ENCODE results near the gene PALM. TPM values are rescaled to one million over a fixed set of nuclear protein-coding genes. Genes with fewer than 3 reads are reported as not detected.

Gene PALM
- total and polyA plus RNA-seq, 7 donors = 4.9 to 17.9 (median 9.5) TPM

DNA sequence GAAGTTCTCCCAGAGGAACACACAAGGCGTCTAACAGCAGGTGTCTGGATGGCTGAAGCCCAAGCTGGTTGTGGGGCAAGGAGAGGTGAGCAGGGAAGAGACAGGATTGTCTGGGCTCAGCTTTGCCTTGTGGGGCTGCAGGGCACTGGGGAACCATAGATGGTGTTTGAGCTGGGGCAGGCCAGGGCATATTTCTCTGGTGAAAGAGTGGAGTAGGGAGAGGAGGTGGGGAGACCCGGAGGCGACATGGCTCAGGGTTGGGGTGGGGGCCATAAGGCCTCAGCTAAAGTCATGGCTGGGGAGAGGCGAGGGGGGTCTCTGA, 5.4 kb upstream of the PALM start:
- H3K27me3 ChIP-seq (ENCODE audit: insufficient read depth in 3 of 3, low read length in 2 of 3) = peaks cover 0 to 65% (median 9%) of the 10 kb centered on the region in 3 donors

DNA sequence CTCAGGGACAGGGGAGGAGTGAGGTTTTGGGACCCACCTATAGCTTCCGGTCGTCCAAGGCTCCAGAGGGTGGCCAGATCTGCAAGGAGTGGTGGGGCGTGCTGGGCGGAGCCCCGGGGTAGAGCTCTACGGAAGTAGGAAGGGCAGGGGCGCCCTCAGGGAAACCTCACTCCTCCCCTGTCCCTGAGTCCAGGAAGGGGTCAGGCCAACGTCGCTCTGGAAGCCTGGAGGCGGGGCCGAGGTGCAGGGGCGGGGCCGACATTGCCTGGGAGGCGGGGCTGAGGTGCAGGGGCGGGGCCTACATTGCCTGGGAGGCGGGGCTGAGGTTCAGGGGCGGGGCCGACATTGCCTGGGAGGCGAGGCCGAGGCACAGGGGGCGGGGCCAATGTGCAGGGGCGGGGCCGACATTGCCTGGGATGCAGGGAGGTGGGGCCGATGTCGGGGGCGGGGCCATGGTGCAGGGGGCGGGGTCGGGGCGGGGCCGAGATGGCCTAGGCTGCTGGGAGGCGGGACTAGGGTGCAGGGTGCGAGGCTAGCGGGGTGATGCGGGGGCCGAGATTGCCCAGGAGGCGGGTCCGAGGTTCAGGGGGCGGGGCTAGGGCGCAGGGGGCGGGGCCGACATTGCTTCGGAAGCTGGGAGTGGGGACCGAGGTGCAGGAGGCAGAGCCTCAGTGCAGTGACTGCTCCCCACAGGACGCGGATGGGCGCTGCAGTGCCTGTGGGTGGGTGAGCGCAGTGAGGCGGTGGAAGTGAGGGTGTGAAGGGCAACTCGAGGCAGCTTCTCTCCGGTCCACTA, 4.9 kb upstream of the PALM start:
- DNase-seq = peak; percentile 83 to 90
- Histone ChIP-seq H3K27ac (no peak overlapping the region), H3K36me3 (ENCODE audit: insufficient read depth in 1 of 2, low read depth in 1 of 2) (no peaks in the 10 kb centered on the region), H3K4me1 (no peaks in the 10 kb centered on the region), H3K9me3 (no peaks in the 10 kb centered on the region), H3K4me3 (peak overlapping the region; percentile 11), H3K27me3 (ENCODE audit: insufficient read depth in 3 of 3, low read length in 2 of 3) (peaks cover 0 to 62% (median 9%) of the 10 kb centered on the region in 3 donors)
- WGBS, 3 donors = 4 to 10% (median 9%) methylated on average over 40 to 50 of the region's 50 CpGs
- no peak for TF ChIP-seq CTCF (IDR thresholded peaks at IDR 0.05)
- peak; percentile 69 to 88 (median 78) for ATAC-seq
- intact Hi-C loops (cut with DNase I) = no loop called here

More for the DNA sequence above, 5.4 kb upstream of the PALM start:
- intact Hi-C loops (cut with DNase I) = no loop called here
- DNase-seq (no peak), ATAC-seq (peak in 1 of 4 donors; percentile 35)
- no peak for TF ChIP-seq CTCF (IDR thresholded peaks at IDR 0.05)
- Histone ChIP-seq H3K4me1 (no peaks in the 10 kb centered on the region), H3K4me3 (peak overlapping the region; percentile 11), H3K27ac (no peak overlapping the region), H3K9me3 (no peaks in the 10 kb centered on the region), H3K36me3 (ENCODE audit: insufficient read depth in 1 of 2, low read depth in 1 of 2) (no peaks in the 10 kb centered on the region)
- WGBS, 3 donors = 20 to 30% (median 27%) methylated on average over 4 of the region's 4 CpGs

- WGBS, 3 donors = 20 to 30% (median 23%) methylated on average over 14 of the region's 14 CpGs
- ATAC-seq (peak in 1 of 4 donors; percentile 3), DNase-seq (no peak)
- Histone ChIP-seq H3K36me3 (ENCODE audit: insufficient read depth in 1 of 2, low read depth in 1 of 2) (no peaks in the 10 kb centered on the region), H3K4me3 (no peak overlapping the region), H3K27me3 (ENCODE audit: insufficient read depth in 3 of 3, low read length in 2 of 3) (peaks cover 0 to 61% (median 7%) of the 10 kb centered on the region in 3 donors), H3K4me1 (no peaks in the 10 kb centered on the region), H3K27ac (no peak overlapping the region), H3K9me3 (no peaks in the 10 kb centered on the region)
- TF ChIP-seq CTCF (IDR thresholded peaks at IDR 0.05) = no peak
- intact Hi-C loops (cut with DNase I) = no loop called here
Observed at GRCh38 chr19:704447-704741, 4.3 kb upstream of the PALM start.

DNA sequence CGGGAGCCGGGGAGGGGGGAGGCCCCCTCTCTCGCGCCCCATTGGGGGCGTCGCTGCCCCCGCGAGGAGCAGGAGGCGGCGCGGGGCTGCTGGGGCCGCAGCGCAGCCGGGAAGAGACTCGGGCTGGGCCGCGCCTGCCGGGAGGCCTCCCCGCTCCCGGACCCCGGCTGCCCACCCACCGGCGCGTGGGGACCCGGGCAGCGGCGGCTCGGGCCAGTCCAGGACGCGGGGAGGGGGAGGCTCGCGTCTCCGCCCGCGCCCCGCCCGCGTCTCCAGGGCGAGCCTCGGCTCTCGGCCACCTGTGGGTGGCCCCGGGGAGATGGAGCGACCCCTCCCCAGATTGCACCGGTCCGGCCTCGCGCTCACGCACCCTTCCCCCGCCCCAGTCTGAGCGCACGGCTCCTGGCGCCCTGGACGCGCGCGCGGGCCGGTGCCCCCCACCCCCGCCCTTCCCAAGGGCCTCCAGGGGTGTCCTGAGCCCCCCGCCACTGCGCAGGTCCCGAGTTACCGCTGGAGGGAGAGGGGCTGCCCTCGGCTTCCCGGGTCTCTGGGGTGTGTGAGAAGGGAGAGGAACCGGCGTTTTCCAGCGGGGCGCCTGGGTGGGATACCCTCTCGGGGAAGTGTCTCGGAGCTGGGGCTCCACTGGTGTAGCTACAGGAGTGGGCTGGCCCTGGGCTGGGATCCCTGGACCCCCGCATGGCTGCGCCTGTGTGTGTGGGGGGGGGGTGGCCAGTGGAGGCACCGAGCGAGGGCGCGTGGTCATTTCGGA, 645 bp downstream of the PALM start:
- H3K27ac ChIP-seq = peak overlapping the region; percentile 50
- TF ChIP-seq CTCF (IDR thresholded peaks at IDR 0.05) = no peak
- H3K36me3 ChIP-seq (ENCODE audit: insufficient read depth in 1 of 2, low read depth in 1 of 2) = no peaks in the 10 kb centered on the region
- intact Hi-C loops (cut with DNase I) = no loop called here
- no peaks in the 10 kb centered on the region for H3K9me3 ChIP-seq
- H3K4me1 ChIP-seq = no peaks in the 10 kb centered on the region
- peak overlapping the region; percentile 63 for H3K4me3 ChIP-seq
- DNase-seq = no peak
- WGBS, 3 donors = 1 to 3% (median 3%) methylated on average over 32 to 78 of the region's 78 CpGs
- peaks cover 0 to 49% (median 10%) of the 10 kb centered on the region in 3 donors for H3K27me3 ChIP-seq (ENCODE audit: insufficient read depth in 3 of 3, low read length in 2 of 3)
- peak in 2 of 4 donors; percentile 8 to 32 for ATAC-seq

Data from psoas muscle (tissue), 8 donors.